GM18867 (cell line): ENCODE measurements around the gene NEBL.
"Not testable (repeated sequence)": the region's sequence is repeated elsewhere in the genome, so short reads cannot be mapped to it uniquely, and the experiment has no call there.

Experiments used
- ATAC-seq: cut with Tn5 transposase; IDR thresholded peaks from one replicate; pipeline ENCODE4 v1.9.1; 2021; ENCODE audit warnings: mild to moderate bottlenecking, moderate library complexity; ENCODE audit not compliant: unreplicated experiment

The NEBL gene

GRCh38 chr10:20897146-20897825 lies at the start of gene NEBL:
Gene NEBL (minus strand): TSS chr10:20897311. CDS start chr10:20897205, 106 bp downstream.
- no peak for ATAC-seq

GRCh38 chr10:20945546-20946332 lies 48.6 kb upstream of the NEBL start:
- ATAC-seq = no peak

- no peak for ATAC-seq
Observed at GRCh38 chr10:20944789-20945502, 47.8 kb upstream of the NEBL start.

GRCh38 chr10:20939414-20939813 lies 42.3 kb upstream of the NEBL start:
- ATAC-seq = not testable (repeated sequence)

GRCh38 chr10:20936396-20936795 lies 39.3 kb upstream of the NEBL start:
- no peak for ATAC-seq

- no peak for ATAC-seq
Observed at GRCh38 chr10:20935931-20936330, 38.8 kb upstream of the NEBL start.

- ATAC-seq = no peak
Observed at GRCh38 chr10:20935301-20935700, 38.2 kb upstream of the NEBL start.

GRCh38 chr10:20933705-20934104 lies 36.6 kb upstream of the NEBL start:
- peak; percentile 53 for ATAC-seq

- no peak for ATAC-seq
Observed at GRCh38 chr10:20932606-20933126, 35.6 kb upstream of the NEBL start.

- ATAC-seq = no peak
Observed at GRCh38 chr10:20931156-20931795, 34.2 kb upstream of the NEBL start.

GRCh38 chr10:20927456-20927855 lies 30.3 kb upstream of the NEBL start:
- ATAC-seq = no peak

GRCh38 chr10:20922451-20922850 lies 25.3 kb upstream of the NEBL start:
- ATAC-seq = no peak

- no peak for ATAC-seq
Observed at GRCh38 chr10:20922033-20922432, 24.9 kb upstream of the NEBL start.

- no peak for ATAC-seq
Observed at GRCh38 chr10:20920061-20920460, 22.9 kb upstream of the NEBL start.

GRCh38 chr10:20919481-20919880 lies 22.4 kb upstream of the NEBL start:
- no peak for ATAC-seq

- no peak for ATAC-seq
Observed at GRCh38 chr10:20916976-20917375, 19.9 kb upstream of the NEBL start.

GRCh38 chr10:20912969-20913368 lies 15.9 kb upstream of the NEBL start:
- ATAC-seq = no peak

- ATAC-seq = no peak
Observed at GRCh38 chr10:20911626-20912025, 14.5 kb upstream of the NEBL start.

GRCh38 chr10:20909801-20910200 lies 12.7 kb upstream of the NEBL start:
- ATAC-seq = no peak

- no peak for ATAC-seq
Observed at GRCh38 chr10:20908391-20908790, 11.3 kb upstream of the NEBL start.
